NCI-H82 (cell line): Measurements from ENCODE around the gene ZFAND3.

Experiments
- DNase-seq: peaks from one replicate; lab custom pipeline; 2025; lab: John Stamatoyannopoulos, UW

Gene ZFAND3

GRCh38 chr6:38187325-38187724 lies 367.8 kb downstream of the ZFAND3 start:
- peak; percentile 33 for DNase-seq

DNA sequence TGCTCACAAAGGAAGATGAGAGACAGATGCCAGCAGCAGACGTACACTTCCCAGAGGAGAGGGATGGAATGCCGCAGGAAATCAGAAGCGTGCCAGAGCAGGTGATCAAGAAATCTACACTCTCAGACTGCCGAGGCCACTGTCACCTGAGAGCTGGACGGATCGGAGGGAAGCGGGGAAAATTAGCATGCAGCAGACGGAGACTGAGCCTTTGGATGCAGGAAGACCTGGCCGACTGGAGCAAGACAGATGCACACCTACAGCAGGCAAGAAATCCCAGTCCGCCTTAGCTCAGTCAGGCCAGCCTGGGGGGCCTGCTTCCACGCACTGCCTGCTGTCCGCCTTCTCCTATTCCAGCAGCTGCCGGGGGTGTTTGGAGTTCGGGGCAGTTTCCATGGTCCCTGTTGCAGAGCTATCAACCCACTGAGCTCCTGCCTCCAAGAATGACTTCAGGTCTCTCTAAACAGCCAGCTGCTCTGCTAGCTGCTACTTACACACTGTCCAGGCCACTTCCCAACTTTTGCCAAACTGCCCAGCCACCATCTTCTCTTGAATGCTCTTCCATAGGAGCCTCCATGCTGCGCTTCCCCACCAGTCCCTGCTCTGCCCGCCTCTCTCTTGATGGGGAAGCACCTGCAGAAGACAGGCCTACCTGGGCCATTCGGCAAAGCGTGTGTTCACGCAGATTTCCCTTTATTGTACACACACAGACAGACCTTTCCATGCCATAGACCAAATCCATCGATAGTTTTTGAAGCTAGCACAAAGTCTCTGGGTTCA lies 368.5 kb downstream of the ZFAND3 start:
- DNase-seq, result peak; percentile 49

- peak; percentile 85 for DNase-seq
Measured at GRCh38 chr6:38188677-38189335, 369.3 kb downstream of the ZFAND3 start.

DNA sequence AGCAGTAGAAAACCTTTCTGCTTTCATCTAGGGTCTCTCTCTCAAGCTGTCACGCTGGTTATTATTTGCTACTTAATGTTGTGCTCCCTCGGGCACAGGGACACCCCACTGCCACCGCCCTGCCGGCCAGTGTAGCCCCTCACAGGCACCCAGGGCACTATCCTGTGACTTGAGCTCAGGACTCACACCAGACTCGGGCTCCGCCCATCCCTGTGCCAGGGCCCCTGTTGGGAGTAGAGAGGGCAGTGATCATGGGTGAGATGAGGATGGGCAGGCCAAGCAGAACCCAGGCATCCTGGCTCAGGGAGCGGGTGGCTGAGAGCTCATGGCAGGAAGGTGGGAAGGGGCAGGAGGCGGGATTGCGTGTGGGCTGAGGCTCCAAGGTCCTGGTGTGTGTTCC lies 371.9 kb downstream of the ZFAND3 start:
- no peak for DNase-seq

DNA sequence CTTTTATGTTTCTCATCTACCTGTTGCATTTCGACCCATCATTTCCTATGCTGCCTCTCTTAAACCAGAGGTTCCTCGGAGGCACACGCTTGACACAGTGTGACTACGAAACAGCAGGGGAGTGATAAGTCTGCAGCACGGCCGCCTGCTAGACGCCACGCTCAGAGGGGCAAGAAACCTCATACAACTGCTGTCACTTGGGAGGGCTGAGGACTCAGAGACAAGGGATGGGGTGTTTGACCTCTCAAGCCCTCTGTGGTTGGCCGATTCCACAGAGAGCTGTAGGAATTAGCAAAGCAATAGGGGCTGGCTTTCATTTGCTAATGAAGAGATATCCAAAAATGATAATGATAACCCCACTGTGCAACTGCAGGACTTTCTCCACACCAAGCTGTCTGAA lies 372.5 kb downstream of the ZFAND3 start:
- no peak for DNase-seq

DNA sequence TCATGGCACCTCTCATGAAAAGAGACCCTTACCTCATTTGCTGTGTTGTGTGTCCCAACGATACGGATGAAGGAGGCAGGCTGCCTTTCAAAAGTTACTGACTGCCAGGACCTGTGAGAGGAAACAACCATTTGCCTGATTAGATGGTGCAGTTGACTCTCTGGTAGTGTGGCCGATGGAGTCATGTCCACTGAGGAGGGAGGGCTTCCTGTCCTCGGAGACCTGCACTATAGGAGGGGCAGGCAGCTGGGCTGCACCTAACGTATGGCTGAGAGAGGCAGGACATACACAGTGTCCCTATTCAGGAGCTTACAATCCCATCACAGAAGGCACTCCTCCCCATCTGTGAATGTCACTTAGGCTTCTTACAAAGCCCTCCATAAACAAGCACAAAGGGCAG lies 373.0 kb downstream of the ZFAND3 start:
- peak; percentile 89 for DNase-seq

- DNase-seq, result no peak
Measured at GRCh38 chr6:38193051-38193450, 373.5 kb downstream of the ZFAND3 start.

DNA sequence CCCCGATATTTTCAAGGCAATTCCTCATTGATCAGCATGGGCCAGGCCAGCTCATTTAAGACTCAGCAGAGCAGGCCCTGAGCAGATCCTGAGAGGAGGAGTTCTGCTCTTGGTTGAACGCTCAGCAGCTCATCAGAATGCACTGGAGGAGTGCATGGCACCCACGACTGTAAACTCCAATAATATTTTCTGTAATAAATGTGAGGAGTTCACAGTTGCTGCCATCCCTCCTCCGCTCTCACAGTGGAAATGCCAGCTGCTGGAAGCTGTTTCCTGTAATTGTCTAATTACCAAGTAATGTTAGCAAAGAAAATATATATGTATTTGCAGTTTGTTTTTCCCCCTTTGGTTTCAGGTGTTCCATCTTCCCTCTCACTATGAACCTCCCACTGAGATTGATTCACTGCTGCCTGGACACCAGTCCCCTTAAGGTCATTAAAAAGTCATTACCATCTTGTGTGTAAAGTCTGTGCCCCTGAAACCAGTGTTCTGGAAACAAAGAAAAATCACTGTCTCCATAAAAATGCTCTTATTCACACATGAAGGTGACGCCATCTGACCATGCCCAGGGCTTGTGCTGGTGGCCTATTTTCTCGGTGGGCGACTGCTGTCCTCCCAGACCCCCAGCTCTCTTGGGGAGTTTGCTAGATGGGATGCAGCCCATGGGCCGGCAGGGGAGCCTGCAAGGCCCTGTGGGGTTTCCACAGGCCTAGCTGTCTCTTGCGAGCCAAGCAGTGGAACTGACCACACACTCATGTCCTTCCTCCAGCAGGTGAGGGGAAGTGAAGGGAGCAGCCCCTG lies 374.2 kb downstream of the ZFAND3 start:
- no peak for DNase-seq

DNA sequence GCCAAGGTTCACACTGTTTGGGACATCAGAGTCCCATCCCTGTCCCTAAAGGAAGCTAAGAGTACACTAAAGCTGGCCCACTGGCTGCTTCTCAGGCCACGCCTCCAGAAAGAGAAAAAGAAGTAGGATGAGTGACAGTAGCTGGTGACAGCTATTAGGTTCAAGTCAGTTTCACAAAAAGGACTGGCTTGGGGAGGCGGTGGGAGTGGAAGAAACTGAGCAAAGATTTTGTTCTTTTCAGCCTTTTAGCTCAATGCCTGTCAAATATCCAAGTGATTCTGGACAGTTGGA lies 374.7 kb downstream of the ZFAND3 start:
- DNase-seq, result no peak

DNA sequence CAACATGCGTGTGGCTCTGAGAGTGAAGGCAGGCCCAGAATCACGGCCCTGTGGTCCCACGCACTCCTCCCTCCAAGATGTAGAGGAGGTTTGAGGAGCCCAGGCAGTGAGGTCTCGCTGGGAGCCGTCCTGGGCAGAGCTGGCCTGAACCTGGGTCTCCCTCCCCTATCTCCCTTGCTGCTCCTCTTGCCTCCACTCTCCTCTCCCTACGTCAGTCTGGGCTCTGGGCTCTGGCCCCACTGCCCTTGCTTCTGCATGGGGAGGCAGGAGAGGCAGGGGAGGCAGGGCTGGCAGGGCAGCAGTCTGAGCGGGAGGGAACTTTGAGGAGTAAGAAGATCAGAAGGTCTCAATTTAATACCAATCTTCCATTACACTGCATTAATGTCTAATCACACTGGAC lies 375.1 kb downstream of the ZFAND3 start:
- no peak for DNase-seq

- no peak for DNase-seq
Measured at GRCh38 chr6:38195113-38195635, 375.6 kb downstream of the ZFAND3 start.

- no peak for DNase-seq
Measured at GRCh38 chr6:38198219-38198618, 378.7 kb downstream of the ZFAND3 start.
